Endothelial cell of umbilical vein (primary cell): Measurements from ENCODE around the gene C2CD5. TPM values are rescaled to one million over a fixed set of nuclear protein-coding genes. Genes with fewer than 3 reads are reported as not detected.

Experiments used
- BruUV-seq: library from RNA; stranded (reverse); fragments of 400-500 nt; replicated peaks from 2 replicates; lab custom pipeline; 2021; lab: Mats Ljungman, UMichigan
- CTCF ChIA-PET: fragments of 300-600, 350-600 bp; sonication (Branson Sonifier 250); formaldehyde crosslinking; loops from one replicate; lab custom pipeline; 2021; ENCODE audit warnings: antibody characterized with exemption, inconsistent platforms; lab: Charles Lee
- POLR2A ChIA-PET: fragments of 300-600, 350-600 bp; sonication (Branson Sonifier 250); formaldehyde crosslinking; loops from one replicate; lab custom pipeline; 2021; ENCODE audit warnings: antibody characterized with exemption, inconsistent platforms; lab: Charles Lee
- DNase-seq: peaks from one replicate; pipeline ENCODE4 v3.0.0-alpha.2; 2011; ENCODE audit warnings: low read depth, low spot score
- FAIRE-seq: peaks from 2 replicates; lab custom pipeline; 2011; peaks lifted over from hg19 to GRCh38; lab: Jason Lieb, UNC
- H2AFZ ChIP-seq: 2 replicates; pipeline ENCODE4 v1.6.0; 2012; ENCODE audit warnings: low read depth, low read length, control low read depth, inconsistent platforms
- H3K27ac ChIP-seq: 2 replicates; pipeline ENCODE4 v1.5.1; 2011; ENCODE audit warnings: low read depth, mild to moderate bottlenecking, control low read depth, low read length, moderate library complexity; ENCODE audit not compliant: insufficient read depth
- H3K27me3 ChIP-seq, 2 experiments: 2 replicates each; pipeline versions ENCODE4 v1.6.0 to v1.6.1; 2011; ENCODE audit warnings: low read length in 2 of 2, mixed read lengths in 1 of 2; ENCODE audit not compliant: control insufficient read depth in 2 of 2, insufficient read depth in 2 of 2
- H3K36me3 ChIP-seq, 2 experiments: 2 replicates in 1 of 2; 3 replicates in 1 of 2; pipeline ENCODE4 v1.5.1; 2011; ENCODE audit warnings: low read length in 2 of 2, mild to moderate bottlenecking in 1 of 2, moderate library complexity in 1 of 2; ENCODE audit not compliant: control insufficient read depth in 2 of 2, insufficient read depth in 2 of 2; ENCODE audit errors: extremely low read depth in 1 of 2
- H3K4me1 ChIP-seq: 3 replicates; pipeline ENCODE4 v1.5.1; 2011; ENCODE audit warnings: mild to moderate bottlenecking, low read length; ENCODE audit not compliant: control insufficient read depth, insufficient read depth; ENCODE audit errors: extremely low read depth
- H3K4me2 ChIP-seq: 2 replicates; pipeline ENCODE4 v1.6.1; 2011; ENCODE audit warnings: low read length, control low read depth, mixed read lengths; ENCODE audit not compliant: insufficient read depth
- H3K4me3 ChIP-seq, 3 experiments: fragments of 200-600 bp in 1 of 3; sonication (generic), shearing (Covaris generic) in 1 of 3; replicated peaks in 1 of 3; 2 replicates each; pipeline ENCODE4 v1.5.1; 2011 to 2016; ENCODE audit warnings: control low read depth in 3 of 3, low read length in 3 of 3, mild to moderate bottlenecking in 2 of 3, inconsistent platforms in 1 of 3, low read depth in 1 of 3, moderate library complexity in 1 of 3; ENCODE audit not compliant: insufficient read depth in 1 of 3
- H3K79me2 ChIP-seq: 2 replicates; pipeline ENCODE4 v1.6.0; 2012; ENCODE audit warnings: low read length, inconsistent platforms; ENCODE audit not compliant: control insufficient read depth, insufficient read depth
- H3K9ac ChIP-seq: replicated peaks from 2 replicates; pipeline ENCODE3; 2011; ENCODE audit warnings: low read length, control low read depth; ENCODE audit not compliant: insufficient read depth; ENCODE audit errors: extremely low read depth
- H3K9me1 ChIP-seq: replicated peaks from 3 replicates; pipeline ENCODE4 v1.6.0; 2011; ENCODE audit warnings: mild to moderate bottlenecking, low read length; ENCODE audit not compliant: control insufficient read depth, insufficient read depth; ENCODE audit errors: extremely low read depth
- H3K9me3 ChIP-seq: replicated peaks from 2 replicates; pipeline ENCODE4 v1.5.1; 2012; ENCODE audit warnings: low read length, inconsistent platforms; ENCODE audit not compliant: control insufficient read depth, insufficient read depth
- H4K20me1 ChIP-seq: replicated peaks from 2 replicates; pipeline ENCODE3; 2011; ENCODE audit warnings: mild to moderate bottlenecking, low read length; ENCODE audit not compliant: control insufficient read depth, insufficient read depth; ENCODE audit errors: extremely low read depth
- EZH2 ChIP-seq: IDR thresholded peaks from 2 replicates; pipeline ENCODE4 v1.6.1; 2012; ENCODE audit warnings: borderline replicate concordance, low read depth, mild to moderate bottlenecking, moderate library complexity, low read length, inconsistent platforms; ENCODE audit not compliant: severe bottlenecking
- FOS ChIP-seq: IDR thresholded peaks from 2 replicates; pipeline ENCODE4 v1.6.1; 2011; ENCODE audit warnings: mild to moderate bottlenecking, low read length, moderate library complexity, borderline replicate concordance; ENCODE audit not compliant: insufficient read depth
- GATA2 ChIP-seq: IDR thresholded peaks from 2 replicates; pipeline ENCODE4 v1.7.0; 2011; ENCODE audit warnings: low read depth, mild to moderate bottlenecking, moderate library complexity, mixed read lengths, low read length; ENCODE audit not compliant: insufficient read length, insufficient read depth
- JUN ChIP-seq: IDR thresholded peaks from 2 replicates; pipeline ENCODE4 v1.6.1; 2011; ENCODE audit warnings: borderline replicate concordance, low read depth; ENCODE audit not compliant: insufficient read length, insufficient read depth
- MYC ChIP-seq: IDR thresholded peaks from one replicate; pipeline ENCODE4 v1.6.1; 2011; ENCODE audit warnings: mild to moderate bottlenecking, low read depth, low read length
- POLR2A ChIP-seq: IDR thresholded peaks from 2 replicates; pipeline ENCODE4 v1.6.1; 2012; ENCODE audit warnings: low read depth, mild to moderate bottlenecking, control low read depth, low read length
- POLR2AphosphoS5 ChIP-seq: IDR thresholded peaks from 2 replicates; pipeline ENCODE4 v1.6.1; 2012; ENCODE audit warnings: low read depth, mild to moderate bottlenecking, control low read depth, low read length, moderate library complexity; ENCODE audit not compliant: insufficient read depth
- dilution Hi-C: fragments of 300-500 bp; cut with MboI; formaldehyde crosslinking; loops from one replicate; pipeline ENCODE4 v1.15.0; 2019; ENCODE audit warnings: low sequenced_read_pairs; ENCODE audit not compliant: extremely low pct_ligation_motif_present
- intact Hi-C: fragments of 100-400 bp; cut with micrococcal nuclease; formaldehyde crosslinking; loops from one replicate; pipeline ENCODE4 v1.10.0; 2022
- polyA plus RNA-seq, 4 experiments: library from polyadenylated mRNA; depleted of rRNA in 3 of 4; stranded (reverse) in 3 of 4; unstranded in 1 of 4; fragments of >200 nt; gene quantifications; 2 replicates each; pipeline versions ENCODE4 v1.2.1 to v1.2.3, GENCODE V29; 2011 to 2012; ENCODE audit warnings: missing spikeins in 1 of 4
- total RNA-seq: library from RNA; stranded (reverse); gene quantifications from 2 replicates; pipeline ENCODE4 v1.2.3, GENCODE V29; 2021
- TF ChIP-seq, protein P1 (sequence below), 2 donors: IDR thresholded peaks; 1 replicate in 1 of 2; 2 replicates in 1 of 2; pipeline ENCODE4 v1.5.1; 2011; ENCODE audit warnings: low read length in 2 of 2, mild to moderate bottlenecking in 2 of 2, moderate library complexity in 2 of 2, control low read depth in 1 of 2, inconsistent platforms in 1 of 2, low read depth in 1 of 2; ENCODE audit not compliant: insufficient read depth in 1 of 2; ENCODE audit errors: extremely low read depth in 1 of 2
- TF ChIP-seq, protein P2 (sequence below): IDR thresholded peaks from 2 replicates; pipeline ENCODE4 v1.6.1; 2011; ENCODE audit not compliant: insufficient read depth, insufficient read length

C2CD5 gene
- total and polyA plus RNA-seq, 2 donors (not counting 3 experiments of a cell fraction or from before 2014, with no cell fraction given) = 12.9 to 32.9 TPM

- no TSS peak for BruUV-seq
- intact Hi-C loops = no loop called here
- FAIRE-seq (no peak), DNase-seq (no peak)
- H3K27me3 ChIP-seq = no peaks in the 10 kb centered on the region
- no peaks in the 10 kb centered on the region for H3K79me2 ChIP-seq
- ChIA-PET CTCF (interaction anchor here (1.0 to 3.9 kb wide), 7 partner anchors 9 to 60 kb away, joined by 3 to 27 read pairs (median 6); partner anchors contain the start of gene C2CD5), POLR2A (no interaction called here)
- no peak overlapping the region for H2AFZ ChIP-seq
- H4K20me1 ChIP-seq = no peaks in the 10 kb centered on the region
- dilution Hi-C loops = no loop called here
- H3K27ac ChIP-seq = no peak overlapping the region
- no peak overlapping the region for H3K4me2 ChIP-seq
- peaks cover under 1 to 3% of the 10 kb centered on the region in 2 experiments for H3K36me3 ChIP-seq
- H3K4me3 ChIP-seq = no peak overlapping the region
- H3K9me3 ChIP-seq = no peaks in the 10 kb centered on the region
- H3K9me1 ChIP-seq = no peaks in the 10 kb centered on the region
- H3K9ac ChIP-seq = no peak overlapping the region
- TF ChIP-seq GATA2 (no peak), POLR2A (no peak), JUN (no peak), POLR2AphosphoS5 (no peak), MYC (no peak), EZH2 (no peak), FOS (no peak)
- TF ChIP-seq, protein P1, sequence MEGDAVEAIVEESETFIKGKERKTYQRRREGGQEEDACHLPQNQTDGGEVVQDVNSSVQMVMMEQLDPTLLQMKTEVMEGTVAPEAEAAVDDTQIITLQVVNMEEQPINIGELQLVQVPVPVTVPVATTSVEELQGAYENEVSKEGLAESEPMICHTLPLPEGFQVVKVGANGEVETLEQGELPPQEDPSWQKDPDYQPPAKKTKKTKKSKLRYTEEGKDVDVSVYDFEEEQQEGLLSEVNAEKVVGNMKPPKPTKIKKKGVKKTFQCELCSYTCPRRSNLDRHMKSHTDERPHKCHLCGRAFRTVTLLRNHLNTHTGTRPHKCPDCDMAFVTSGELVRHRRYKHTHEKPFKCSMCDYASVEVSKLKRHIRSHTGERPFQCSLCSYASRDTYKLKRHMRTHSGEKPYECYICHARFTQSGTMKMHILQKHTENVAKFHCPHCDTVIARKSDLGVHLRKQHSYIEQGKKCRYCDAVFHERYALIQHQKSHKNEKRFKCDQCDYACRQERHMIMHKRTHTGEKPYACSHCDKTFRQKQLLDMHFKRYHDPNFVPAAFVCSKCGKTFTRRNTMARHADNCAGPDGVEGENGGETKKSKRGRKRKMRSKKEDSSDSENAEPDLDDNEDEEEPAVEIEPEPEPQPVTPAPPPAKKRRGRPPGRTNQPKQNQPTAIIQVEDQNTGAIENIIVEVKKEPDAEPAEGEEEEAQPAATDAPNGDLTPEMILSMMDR (IDR thresholded peaks at IDR 0.05; ENCODE audit: extremely low read depth in 1 of 2, insufficient read depth in 1 of 2, low read depth in 1 of 2, low read length in 2 of 2) = no peak
- TF ChIP-seq, protein P2, sequence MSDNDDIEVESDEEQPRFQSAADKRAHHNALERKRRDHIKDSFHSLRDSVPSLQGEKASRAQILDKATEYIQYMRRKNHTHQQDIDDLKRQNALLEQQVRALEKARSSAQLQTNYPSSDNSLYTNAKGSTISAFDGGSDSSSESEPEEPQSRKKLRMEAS = no peak
- H3K4me1 ChIP-seq = peaks cover 8% of the 10 kb centered on the region
Measured at GRCh38 chr12:22518998-22519397, 25.3 kb downstream of the C2CD5 start.
